Spleen (tissue), 7 donors: Measurements from ENCODE around the gene OBSL1.

ENCODE experiments used
- CTCF ChIP-seq, 11 experiments: fragments of 200-600 bp in 7 of 11; fragments of 450-650 bp in 4 of 11; sonication (generic) in 4 of 11; IDR thresholded peaks in 8 of 11; conservative IDR thresholded peaks in 3 of 11; 1 replicate in 7 of 11; 2 replicates in 4 of 11; pipeline versions ENCODE4 v1.4.0 to v1.8.0; 2016 to 2021; ENCODE audit warnings: antibody characterized with exemption in 11 of 11, inconsistent platforms in 4 of 11, mild to moderate bottlenecking in 1 of 11
- POLR2AphosphoS5 ChIP-seq, 3 donors: sonication (generic); formaldehyde crosslinking; IDR thresholded peaks; one replicate each; pipeline ENCODE4 v1.5.1; 2017; ENCODE audit warnings: antibody characterized with exemption in 3 of 3
- donor health status: DM: no; HTN: no; CAD: no; lungs with moderate emphysema.
- donor health status: DM: no; HTN: no; CAD: no.
- donor health status: DM: no; HTN: no; CAD: no.

GRCh38 chr2:219525533-219526232, 45.7 kb downstream of the OBSL1 start:
- TF ChIP-seq POLR2AphosphoS5 (IDR thresholded peaks at IDR 0.05) = no peak
- no peak for TF ChIP-seq CTCF (IDR thresholded peaks at IDR 0.05 in 8 of 11, conservative IDR thresholded peaks at IDR 0.05 in 3 of 11)
